Activated CD4-positive, CD25-positive, alpha-beta regulatory T cell treated with anti-CD3 and anti-CD28 coated beads, Interleukin-2, amount 50 U/mL, for 16 hours (primary cell): ENCODE data around the gene SP8.

ENCODE experiments used
- DNase-seq: peaks from one replicate; pipeline ENCODE4 v3.0.0-alpha.2; 2020; ENCODE audit warnings: low read depth, low spot score

The SP8 gene

DNA sequence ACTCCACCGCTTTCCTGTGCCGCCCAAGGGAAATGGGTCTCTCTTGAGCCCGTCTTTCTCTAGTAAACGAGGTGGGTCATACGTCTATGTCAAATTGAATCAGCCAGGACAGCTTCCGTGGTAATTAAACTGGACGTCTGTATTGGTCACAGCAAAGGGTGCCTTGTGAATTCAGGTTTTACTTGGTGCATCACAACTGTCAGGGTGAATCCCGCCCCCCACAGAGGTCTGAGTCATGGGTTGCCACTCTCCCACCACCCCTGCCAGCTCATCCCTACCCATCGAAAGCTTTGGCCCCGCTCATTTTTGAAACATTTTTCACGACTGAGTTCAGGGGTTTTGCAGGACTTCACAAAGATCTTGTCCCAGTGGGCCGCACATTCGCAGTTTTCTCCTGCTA is 8.0 kb upstream of the SP8 start:
- DNase-seq: no peak

DNA sequence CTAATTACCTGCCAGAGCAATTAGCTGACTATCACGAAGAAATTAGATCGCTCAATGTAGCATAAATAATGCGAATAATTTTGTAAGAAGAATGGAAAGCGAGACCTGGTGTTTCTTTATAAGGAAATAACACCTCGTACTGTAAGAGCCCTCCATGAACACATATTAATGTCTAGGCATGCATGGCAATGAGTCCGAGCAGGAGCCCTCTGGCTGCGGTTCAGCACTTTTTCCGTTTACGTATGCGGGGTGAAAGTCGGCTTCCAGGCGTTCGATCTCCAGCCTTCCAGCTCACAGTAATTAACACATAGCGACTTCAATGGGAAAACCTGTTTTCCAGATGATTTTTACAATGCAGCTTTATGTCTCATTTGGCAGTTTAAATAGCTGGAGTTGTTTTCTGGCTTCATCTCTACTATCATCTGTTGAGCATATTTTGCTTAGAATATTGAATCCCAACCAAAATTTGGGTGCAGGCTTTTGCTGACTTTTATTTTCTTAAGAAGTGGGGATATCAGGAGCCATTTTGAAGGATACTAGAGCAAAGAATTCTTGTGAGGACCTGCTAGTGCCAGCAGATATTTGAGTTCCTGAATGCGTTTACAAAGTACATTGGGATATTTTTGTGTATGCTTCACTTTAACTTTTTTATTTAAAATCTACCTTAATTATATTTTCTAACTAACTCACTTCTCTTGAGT is 7.2 kb upstream of the SP8 start:
- DNase-seq: no peak

DNA sequence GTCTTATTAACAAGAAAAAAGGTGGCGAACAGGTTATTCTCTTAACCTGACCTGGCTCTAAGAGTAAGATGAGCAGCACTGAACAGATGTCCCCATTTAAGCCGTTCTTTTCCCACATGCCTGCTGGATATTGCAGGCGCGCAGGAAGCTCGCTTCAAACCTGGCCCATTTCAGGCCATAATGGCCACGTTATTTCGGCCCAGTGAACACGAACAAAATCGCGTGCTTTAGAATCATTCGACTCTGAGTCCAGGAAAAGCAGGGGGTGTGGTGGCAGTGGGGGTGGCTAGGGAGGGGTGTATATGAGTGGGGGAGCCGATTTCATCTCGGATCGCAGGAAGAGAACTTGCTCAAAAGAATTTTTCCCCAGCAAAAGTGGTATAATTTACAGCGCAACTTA is 6.6 kb upstream of the SP8 start:
- no peak for DNase-seq

DNA sequence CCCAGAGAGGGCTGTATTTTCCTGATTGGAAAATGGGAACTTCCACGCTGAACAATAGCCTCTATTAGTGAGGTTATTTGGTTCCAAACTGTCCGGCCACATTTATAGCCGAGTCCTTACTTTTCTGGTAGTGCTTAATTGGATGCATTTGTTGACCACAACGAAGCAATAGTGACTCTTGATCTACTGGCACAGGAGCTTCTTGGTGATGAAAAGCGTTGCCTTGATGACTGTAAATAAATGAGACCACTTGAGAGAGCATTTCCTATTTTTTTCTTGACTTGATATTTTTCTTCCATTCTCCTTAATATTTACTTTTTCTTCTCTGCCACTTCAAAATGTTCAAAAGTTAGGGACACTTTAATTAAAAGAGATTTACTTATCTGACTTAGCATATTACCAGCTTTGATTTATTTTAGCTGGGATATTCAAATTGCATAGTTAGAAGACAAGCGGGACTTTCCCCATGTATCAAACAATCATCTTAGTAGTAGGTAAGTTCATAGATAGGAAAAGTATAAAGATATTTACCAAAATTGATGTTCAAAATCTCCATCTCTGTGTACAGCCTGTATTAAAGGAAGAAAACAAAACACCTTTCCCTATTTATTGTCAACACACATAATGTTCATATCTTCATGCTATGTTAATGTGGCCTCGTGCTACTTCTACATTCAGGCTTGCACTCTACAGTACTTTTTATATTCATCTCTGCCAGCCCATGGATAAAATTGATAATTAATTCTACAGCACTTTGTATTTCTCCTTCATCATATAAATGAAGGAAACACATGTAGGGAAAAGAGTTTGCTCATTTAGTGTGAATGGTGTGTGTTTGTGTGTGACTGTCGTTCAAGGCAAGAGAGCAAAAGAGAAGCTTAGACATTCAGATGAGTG is 5.1 kb upstream of the SP8 start:
- DNase-seq: no peak

DNA sequence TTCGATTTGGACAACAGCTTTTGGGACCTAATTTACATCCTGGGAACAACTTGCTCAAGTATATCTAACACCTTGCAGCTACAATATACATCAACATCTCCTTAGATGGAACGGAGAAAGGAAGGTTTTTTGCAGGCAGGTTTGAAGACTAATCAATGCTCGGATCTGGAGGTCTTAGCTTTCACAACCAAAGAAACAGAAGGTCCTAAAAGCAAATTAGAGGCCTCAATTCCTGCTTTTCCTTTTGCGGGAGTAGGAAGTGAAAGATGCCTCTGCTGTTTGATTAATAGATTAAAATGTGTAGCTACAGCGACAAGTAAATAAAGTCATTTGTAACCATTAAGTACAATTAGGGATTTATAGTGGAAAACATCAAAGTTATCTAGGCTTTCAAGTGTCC is 3.7 kb upstream of the SP8 start:
- DNase-seq: no peak

DNA sequence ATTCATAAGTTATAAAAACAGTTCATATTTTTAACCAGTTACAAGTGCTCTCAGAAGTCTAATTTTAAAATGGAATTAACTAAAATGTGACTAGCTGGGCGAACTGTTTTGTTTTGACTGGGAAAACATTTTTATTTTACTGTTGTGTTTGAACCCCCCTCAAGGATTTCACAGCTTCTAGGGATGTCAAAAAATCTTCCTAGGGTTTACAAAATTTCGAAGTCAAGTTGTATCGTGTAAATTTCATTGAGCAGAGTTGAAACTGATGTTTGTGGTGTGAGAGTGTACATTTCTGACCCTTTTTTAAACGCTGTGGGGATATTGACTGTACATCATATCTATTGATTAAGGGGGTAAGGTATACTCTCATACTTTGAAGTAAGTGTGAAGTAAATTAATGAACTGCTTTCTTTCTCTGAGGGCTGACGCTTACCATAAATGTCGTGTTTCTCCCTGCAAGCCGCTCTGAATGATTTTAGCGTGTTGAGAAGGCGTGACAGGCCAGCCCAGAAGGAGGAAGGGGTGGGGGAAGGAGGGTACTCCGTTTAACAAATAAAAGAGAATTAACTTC is 1.8 kb upstream of the SP8 start:
- DNase-seq: no peak

DNA sequence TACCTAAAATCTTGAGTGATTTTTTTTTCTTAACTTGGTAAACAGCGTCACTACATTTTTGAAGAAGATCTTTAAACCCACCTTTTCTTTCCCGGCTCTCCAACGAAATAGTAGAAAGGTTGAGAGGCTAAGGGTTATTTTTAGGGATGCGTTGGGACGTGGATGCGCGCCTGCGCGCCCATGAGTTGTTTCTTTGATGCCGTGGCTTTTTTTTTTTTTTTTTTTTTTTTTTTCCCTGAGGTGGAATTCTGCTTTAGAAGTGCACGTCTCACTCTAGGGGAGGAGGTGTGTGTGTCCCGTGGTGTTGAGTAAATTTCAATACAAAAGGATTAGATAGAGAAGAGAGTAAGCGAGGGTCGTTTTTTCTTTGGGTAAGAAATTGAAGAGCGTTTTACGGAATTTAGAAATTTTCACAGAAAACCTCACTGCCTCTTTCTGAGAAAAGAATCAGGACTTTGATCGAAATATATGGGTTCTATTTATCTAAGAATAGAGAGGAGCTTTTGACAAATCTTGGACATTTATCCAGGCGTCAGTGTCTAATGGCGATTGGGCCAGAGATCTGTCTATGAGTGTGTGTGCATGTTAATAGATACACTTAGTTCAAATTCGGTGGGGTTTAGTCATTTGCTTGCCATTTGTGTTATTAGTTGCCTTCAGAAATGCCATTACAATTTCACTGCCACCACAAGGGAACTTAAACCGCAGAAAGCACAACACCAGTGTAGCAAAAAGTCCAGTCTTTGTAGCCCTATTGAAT is 1.2 kb upstream of the SP8 start:
- DNase-seq: no peak

DNA sequence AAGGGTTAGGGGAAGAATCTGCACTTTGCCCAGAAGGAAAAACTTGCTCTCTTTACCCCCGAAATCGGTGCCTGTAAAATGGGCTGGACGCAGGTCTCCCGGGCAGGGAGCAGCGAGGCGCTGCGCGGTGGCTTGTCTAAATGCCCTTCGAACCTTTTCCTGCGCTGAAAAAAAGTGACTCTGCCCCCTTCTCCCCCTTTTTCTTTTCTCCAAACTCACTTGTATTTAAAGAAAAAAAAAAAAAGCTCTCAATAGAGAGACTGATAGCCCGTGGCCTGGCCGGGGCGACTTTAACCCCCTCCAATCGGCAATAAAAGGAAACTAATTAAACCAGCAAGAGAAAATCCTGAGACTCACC is 286 bp downstream of the SP8 start:
- no peak for DNase-seq

DNA sequence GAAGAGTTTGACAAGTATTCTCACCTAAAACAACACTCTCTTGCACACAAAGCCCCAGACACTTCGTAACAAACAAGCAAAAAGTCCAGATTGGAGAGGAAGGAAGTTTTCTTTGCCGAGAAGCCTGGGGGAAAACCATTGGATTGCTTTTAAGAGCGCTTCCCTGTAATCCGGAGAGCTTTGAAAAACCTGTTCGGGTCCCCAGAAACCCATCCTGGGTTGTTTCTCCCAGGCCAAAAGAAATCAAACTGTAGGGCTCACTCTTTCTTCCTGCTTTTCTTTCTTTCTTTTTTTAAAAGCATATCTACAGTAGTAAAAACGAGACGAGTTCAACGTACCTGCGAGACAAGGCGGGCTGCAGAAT is 655 bp downstream of the SP8 start:
- no peak for DNase-seq

DNA sequence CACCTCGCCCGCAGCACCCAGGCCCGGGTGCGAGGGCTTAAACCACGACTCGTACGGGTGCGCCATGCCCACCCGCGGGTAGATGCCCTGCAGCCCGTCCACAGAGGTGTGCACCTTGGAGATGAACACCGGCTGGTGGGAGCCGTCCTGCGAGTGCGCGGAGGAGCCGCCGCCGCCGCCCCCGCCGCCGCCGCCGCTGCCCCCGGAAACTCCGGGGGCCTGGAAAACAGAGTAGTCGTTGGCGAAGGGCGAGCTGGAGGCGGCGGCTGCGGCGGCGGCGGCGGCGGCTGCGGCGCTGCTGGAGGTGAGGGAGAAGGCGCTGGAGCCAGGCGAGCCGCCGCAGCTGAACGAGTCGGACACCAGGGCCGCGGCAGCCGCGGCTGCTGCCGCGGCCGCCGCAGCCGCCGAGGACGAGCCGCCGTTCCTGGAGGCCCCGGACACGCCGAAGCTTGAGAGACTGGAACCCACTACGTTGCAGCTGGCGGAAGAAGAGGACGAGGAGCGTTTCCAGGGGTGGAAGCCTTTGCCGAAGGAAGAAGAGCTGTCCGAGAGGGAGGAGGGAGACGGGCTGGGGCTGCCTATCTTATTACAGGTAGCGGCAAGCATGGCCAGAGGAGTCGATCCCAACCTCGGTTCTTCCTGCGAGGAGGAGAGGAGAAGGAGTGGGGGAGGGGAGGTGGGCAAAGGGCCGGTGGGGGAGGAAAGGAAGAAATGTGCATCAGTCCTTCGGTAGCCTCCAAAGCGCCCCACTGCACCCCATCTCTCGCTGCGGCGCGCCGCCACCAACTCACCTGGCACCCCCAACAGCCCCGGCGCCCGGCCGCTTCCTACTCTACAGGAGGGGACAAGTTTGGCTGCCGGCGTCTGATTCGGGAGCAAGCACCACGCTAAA is 1.3 kb downstream of the SP8 start:
- no peak for DNase-seq

DNA sequence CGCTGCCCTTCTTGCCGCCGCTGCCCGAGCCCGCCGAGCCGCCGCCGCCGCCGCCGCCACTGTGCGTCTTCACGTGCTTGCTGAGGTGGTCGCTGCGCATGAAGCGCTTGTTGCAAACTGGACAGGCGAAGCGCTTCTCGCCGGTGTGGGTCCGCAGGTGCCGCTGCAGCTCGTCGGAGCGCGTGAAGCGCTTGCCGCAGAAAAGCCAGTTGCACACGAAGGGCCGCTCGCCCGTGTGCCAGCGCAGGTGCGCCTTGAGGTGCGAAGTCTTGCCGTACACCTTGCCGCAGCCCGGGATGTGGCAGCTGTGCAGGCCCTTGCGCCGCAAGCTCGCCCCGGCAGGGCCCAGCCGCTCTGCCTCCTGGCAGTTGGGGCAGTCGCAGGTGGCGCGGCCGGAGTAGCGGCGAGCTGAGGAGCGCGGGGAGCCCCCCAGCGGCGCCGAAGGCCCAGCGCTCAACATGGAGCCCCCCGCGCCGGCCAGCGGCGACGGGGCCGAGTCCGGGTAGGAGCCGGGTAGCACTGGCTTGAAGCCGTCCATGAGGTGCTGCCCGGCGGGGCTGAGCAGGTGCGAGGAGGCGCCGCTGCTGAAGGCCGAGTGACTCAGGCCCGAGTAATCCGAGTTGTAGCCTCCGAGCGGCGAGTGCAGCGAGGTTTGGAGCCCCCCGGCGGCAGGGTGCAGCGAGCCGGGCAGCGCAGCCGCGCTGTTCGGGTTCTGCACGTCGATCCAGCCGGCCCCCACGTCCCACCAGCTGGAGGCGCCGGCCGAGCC is 2.1 kb downstream of the SP8 start:
- DNase-seq: no peak

DNA sequence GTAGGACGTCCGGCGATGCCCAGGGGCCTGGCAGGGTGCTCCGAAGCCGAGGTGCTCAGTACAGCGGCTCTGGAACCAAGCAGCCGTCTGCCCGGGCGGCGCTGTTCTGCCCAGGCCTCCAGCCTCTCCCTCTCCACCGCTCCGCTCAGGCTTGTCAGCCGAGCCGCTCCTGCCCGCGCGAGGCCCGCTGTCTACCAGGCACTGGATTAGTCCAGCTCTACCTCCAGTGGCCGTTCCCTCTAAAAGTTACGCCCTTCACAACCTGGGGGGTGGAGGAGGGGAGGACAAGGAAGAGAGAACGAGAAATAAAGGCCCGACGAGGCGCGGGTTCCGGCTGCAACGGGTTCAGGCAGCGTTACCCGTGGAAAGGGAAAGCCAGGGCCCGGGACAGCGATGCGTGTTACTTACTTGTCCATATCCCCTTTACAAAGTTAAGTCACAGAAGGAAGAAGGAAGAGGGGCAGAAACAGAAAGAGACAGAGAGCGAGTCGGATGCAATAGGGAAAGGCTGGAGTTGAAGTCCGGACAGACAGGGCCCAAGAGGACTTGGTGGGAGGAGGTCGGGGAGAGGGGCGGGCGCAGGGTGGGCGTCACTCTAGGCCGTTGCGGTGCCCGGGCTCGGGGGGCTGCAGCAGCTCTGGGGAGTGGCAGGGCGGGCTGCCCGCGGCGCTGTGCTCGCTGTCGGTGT is 2.8 kb downstream of the SP8 start:
- no peak for DNase-seq

DNA sequence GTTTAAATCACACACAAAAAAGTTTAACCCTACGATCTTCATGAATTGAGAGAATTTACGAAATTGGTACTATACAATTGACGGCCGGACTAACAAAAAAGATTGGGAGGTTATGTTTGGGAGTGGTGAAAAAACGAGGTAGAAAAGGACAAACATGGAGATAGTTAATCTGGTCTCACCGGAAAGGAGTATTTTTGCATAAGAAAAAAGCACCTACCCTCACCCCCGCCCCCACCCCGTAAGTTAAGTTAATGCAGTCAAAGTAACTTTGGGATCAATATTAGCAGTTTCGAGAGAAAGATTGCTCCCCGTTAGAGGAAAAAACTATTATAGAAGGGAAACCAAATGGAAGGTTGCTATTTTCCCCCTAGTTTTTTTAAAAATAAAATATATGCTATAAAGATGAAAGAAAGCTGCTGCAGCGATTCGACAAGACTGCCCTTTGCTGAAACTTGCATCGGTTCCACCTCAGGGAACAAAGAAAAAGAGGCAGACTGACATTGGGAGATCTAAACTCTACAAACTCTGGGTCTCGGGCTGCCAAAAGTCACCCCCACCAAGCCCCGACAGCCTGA is 3.5 kb downstream of the SP8 start:
- no peak for DNase-seq

DNA sequence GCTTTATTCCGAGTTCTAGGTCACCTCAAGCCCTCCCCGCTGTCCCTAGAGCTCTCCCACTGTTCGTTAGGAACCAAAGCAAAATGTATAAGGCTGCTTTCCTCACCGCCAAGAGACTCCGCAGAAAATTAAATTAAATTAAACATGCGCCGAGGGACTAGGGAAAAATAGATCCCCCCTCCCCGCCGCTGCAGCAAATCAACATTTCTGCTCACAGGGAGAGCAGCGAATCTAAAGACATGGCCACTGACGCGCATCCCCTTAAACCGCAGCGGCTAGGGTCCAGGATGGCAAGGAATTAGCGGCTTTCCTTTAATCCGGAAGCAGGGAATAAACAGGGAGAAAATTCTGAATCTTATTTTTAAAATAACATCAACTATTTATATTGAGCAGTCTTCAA is 7.6 kb downstream of the SP8 start:
- no peak for DNase-seq

DNA sequence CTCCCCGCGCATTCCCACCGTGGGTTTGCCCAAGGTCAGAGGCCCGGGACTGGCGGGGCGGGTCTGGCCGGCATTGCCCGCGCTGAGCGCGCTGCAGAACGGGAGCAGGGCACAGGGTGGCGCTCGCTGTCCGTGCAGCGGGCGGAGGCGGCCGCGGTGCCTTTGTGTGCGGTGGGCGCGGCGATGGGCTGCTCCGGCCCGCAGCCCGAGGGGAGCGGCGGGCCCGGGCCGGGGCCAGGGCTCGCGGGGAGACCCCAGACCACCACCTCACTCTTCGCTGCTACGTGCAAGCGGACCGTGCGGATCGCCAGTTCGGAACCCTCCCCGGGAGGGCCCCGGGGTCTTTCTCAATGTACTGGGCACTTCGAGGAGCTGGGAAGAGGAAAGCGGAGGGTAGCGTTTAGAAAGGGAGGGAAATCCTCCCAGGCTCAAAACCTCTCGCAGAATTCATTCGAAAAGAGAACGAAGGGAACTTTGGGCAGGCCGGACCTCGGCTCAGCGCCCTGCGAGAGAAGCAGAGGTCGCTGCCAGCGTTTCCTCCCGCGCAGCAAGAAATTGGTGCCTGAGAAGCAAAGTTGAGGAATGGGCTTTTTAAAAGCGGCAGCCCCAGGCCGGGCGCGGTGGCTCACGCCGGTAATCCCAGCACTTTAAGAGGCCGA is 8.5 kb downstream of the SP8 start:
- DNase-seq: no peak

DNA sequence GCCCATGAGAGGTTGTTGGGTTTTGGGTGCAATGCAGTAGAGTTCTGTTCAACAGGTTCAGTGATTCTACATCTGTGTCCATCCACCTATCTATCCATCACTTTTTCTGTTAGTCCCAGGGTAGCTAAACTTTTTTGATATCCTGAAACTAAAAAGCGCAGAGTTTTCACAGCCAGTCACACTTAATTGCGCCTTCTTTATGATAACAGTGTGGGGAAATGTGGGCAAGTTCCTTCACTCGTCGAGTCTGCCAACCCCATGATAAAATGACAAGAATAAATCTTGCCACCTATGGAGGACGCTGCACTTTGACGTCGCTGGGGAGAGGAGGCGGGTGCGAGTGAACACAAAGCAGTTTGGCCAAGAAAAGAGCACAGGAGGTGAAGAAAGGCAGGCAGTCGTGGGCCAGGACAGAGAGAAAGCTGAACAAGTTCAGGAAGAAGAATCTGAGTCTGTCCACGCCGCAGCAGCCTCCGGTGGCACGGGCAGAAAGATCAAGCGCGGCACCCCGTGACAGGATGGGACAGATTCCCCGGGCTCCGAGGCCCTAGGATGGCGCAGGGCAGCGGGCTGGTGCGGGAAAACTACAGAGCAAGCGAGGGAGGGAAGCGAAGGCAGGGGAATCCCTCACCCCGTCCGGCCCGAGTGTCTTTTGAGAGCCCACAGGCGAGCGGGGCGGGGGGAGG is 9.2 kb downstream of the SP8 start:
- DNase-seq: no peak

DNA sequence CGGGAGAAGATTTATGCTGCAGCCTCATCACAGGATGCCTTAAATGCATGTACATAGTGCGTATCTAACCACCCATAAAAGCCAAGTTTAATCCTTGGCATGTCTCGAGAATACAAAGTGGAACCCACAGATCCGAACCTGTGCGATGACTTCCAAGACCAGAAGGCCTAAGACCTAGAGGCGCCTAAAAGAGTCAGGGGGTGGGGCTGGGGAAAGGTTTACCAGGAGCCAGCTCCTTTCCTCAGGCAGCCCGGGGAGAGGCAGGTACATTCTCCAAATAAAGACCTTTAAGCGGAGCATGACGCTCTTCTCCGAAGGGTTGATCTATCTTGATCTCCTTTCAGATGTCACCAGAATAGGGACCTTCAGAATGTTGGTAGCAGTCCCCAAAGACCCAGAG is 9.7 kb downstream of the SP8 start:
- no peak for DNase-seq

DNA sequence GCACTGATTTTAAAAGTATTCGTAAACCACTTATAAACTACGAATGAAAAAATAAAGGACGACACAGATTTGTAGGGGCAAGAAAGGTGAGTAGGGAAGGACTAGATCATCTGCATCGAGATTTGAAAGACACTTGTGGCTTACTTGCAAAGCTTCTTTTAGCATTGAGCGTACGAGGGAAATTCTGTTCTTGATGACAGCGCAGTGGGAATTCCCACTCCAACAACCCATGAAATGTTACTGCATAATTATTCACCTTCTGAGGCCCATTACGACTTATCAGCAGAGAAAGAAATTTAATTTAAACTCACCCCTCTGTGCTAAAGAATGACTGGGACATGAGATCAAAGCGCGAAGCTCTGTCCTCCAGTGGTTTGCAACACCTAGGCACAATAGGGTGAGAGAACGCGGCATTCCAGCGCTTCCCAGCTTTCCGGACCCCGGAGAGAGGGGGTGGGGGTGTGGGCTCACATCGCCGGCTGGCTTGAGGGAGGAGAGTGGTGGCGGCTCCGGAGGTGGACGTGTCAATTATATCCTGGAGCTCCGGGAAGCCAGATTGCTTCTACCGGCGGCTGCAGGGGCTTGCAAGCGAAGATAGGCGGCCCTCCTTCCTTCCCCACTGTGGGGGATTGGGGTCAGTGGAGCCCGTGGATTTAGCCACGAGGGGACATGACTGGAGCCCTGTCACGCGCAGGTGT is 10.3 kb downstream of the SP8 start:
- no peak for DNase-seq
